HCT116 (cell line): ENCODE results near the gene CILP2. TPM values are rescaled to one million over a fixed set of nuclear protein-coding genes. Genes with fewer than 3 reads are reported as not detected.

Experiments used
- ATAC-seq: fragments of 200-7000 bp; cut with Tn5 transposase; 2 replicates; pipeline ENCODE4 v1.9.1; 2020; ENCODE audit warnings: mild to moderate bottlenecking, moderate library complexity
- BruUV-seq: library from RNA; stranded (reverse); fragments of 400-500 nt; replicated peaks from 2 replicates; lab custom pipeline; 2021; lab: Mats Ljungman, UMichigan
- CTCF ChIA-PET: fragments of 300-600 bp; sonication (Branson Sonifier 250); formaldehyde crosslinking; loops from one replicate; lab custom pipeline; 2021; ENCODE audit warnings: antibody characterized with exemption; lab: Charles Lee
- POLR2A ChIA-PET: fragments of 300-600, 350-600 bp; sonication (Branson Sonifier 250); formaldehyde crosslinking; loops from one replicate; lab custom pipeline; 2021; ENCODE audit warnings: antibody characterized with exemption; lab: Charles Lee
- RAD21 ChIA-PET, 2 experiments: fragments of 300-600 bp; sonication (Branson Sonifier 250); formaldehyde crosslinking; loops; one replicate each; lab custom pipeline; 2023; ENCODE audit warnings: low total read pairs in 2 of 2; ENCODE audit not compliant: uncharacterized antibody in 2 of 2, unreplicated experiment in 2 of 2, low non-redundant PET in 1 of 2; lab: Charles Lee
- DNase-seq: peaks from one replicate; pipeline ENCODE4 v3.0.0-alpha.2; 2010; ENCODE audit warnings: low read depth, low spot score
- H2AFZ ChIP-seq: fragments of 200-600 bp; shearing (Covaris generic), sonication (generic); 2 replicates; pipeline ENCODE4 v1.6.1; 2017; ENCODE audit warnings: low read depth, mixed run types, mixed read lengths, antibody characterized with exemption, low read length; ENCODE audit not compliant: poor library complexity, severe bottlenecking
- H3K27ac ChIP-seq: 2 replicates; pipeline ENCODE4 v1.5.1; 2012; ENCODE audit warnings: low read depth, low read length
- H3K27me3 ChIP-seq: fragments of 200-600 bp; sonication (generic); 2 replicates; pipeline ENCODE4 v1.6.1; 2016; ENCODE audit warnings: mixed run types, low read length, mixed read lengths; ENCODE audit not compliant: insufficient read depth
- H3K36me3 ChIP-seq, 2 experiments: fragments of 200-500 bp in 1 of 2; fragments of 200-600 bp in 1 of 2; sonication (Bioruptor generic) in 1 of 2; sonication (generic) in 1 of 2; 2 replicates each; pipeline versions ENCODE4 v1.5.1 to v1.6.1; 2014 to 2016; ENCODE audit warnings: low read length in 2 of 2, inconsistent platforms in 1 of 2, mixed read lengths in 1 of 2, mixed run types in 1 of 2; ENCODE audit not compliant: insufficient read depth in 2 of 2, control insufficient read depth in 1 of 2
- H3K4me1 ChIP-seq, 2 experiments: fragments of 200-600 bp in 1 of 2; sonication (generic) in 1 of 2; 2 replicates each; pipeline versions ENCODE4 v1.5.1 to v1.6.1; 2012 to 2017; ENCODE audit warnings: low read length in 2 of 2, inconsistent platforms in 1 of 2, mild to moderate bottlenecking in 1 of 2, mixed read lengths in 1 of 2, mixed run types in 1 of 2, moderate library complexity in 1 of 2; ENCODE audit not compliant: insufficient read depth in 2 of 2, control insufficient read depth in 1 of 2
- H3K4me2 ChIP-seq: fragments of 200-600 bp; sonication (generic); 2 replicates; pipeline ENCODE4 v1.6.1; 2017; ENCODE audit warnings: mixed run types, low read length, mixed read lengths
- H3K4me3 ChIP-seq, 2 experiments: fragments of 200-600 bp in 1 of 2; sonication (generic) in 1 of 2; replicated peaks in 1 of 2; 2 replicates each; pipeline ENCODE4 v1.5.1; 2011 to 2016; ENCODE audit warnings: low read length in 2 of 2, control low read depth in 1 of 2, low read depth in 1 of 2, mild to moderate bottlenecking in 1 of 2, mixed read lengths in 1 of 2, mixed run types in 1 of 2
- H3K79me2 ChIP-seq: fragments of 200-600 bp; sonication (generic); 2 replicates; pipeline ENCODE4 v1.6.1; 2017; ENCODE audit warnings: mild to moderate bottlenecking, mixed run types, low read length, moderate library complexity, mixed read lengths; ENCODE audit not compliant: insufficient read depth
- H3K9ac ChIP-seq: fragments of 200-600 bp; sonication (generic); 2 replicates; pipeline ENCODE4 v1.6.1; 2016; ENCODE audit warnings: low read length, mixed read lengths
- H3K9me2 ChIP-seq: fragments of 200-600 bp; sonication (generic), shearing (Covaris generic); 2 replicates; pipeline ENCODE4 v1.6.1; 2017; ENCODE audit warnings: mixed run types, mild to moderate bottlenecking, moderate library complexity; ENCODE audit not compliant: insufficient read depth
- H3K9me3 ChIP-seq, 2 experiments: fragments of 200-500 bp in 1 of 2; fragments of 200-600 bp in 1 of 2; sonication (Bioruptor generic) in 1 of 2; sonication (generic) in 1 of 2; 2 replicates each; pipeline ENCODE4 v1.6.1; 2014 to 2017; ENCODE audit warnings: low read length in 2 of 2, mixed read lengths in 2 of 2, inconsistent platforms in 1 of 2, low read depth in 1 of 2, mild to moderate bottlenecking in 1 of 2, mixed run types in 1 of 2, moderate library complexity in 1 of 2; ENCODE audit not compliant: control insufficient read depth in 1 of 2, insufficient read depth in 1 of 2
- H4K20me1 ChIP-seq: fragments of 200-600 bp; sonication (generic), shearing (Covaris generic); 2 replicates; pipeline ENCODE4 v1.6.1; 2017; ENCODE audit warnings: mixed run types, mild to moderate bottlenecking, moderate library complexity; ENCODE audit not compliant: insufficient read depth
- CEBPB ChIP-seq: IDR thresholded peaks from 2 replicates; pipeline ENCODE4 v1.6.1; 2012; ENCODE audit warnings: low read depth
- EGR1 ChIP-seq: IDR thresholded peaks from 2 replicates; pipeline ENCODE4 v1.6.1; 2012; ENCODE audit warnings: low read depth
- EZH2 ChIP-seq: fragments of 200-600 bp; sonication (generic); IDR thresholded peaks from 2 replicates; pipeline ENCODE4 v1.6.1; 2017; ENCODE audit warnings: antibody characterized with exemption, mixed run types
- JUND ChIP-seq: IDR thresholded peaks from 2 replicates; pipeline ENCODE4 v1.6.1; 2012
- MAX ChIP-seq: IDR thresholded peaks from 2 replicates; pipeline ENCODE4 v1.6.1; 2012
- POLR2AphosphoS5 ChIP-seq: IDR thresholded peaks from 2 replicates; pipeline ENCODE4 v1.6.1; 2011; ENCODE audit warnings: mild to moderate bottlenecking, low read depth, low read length, moderate library complexity
- SIN3A ChIP-seq: IDR thresholded peaks from 2 replicates; pipeline ENCODE4 v1.6.1; 2012; ENCODE audit warnings: low read depth
- SP1 ChIP-seq: IDR thresholded peaks from 2 replicates; pipeline ENCODE4 v1.6.1; 2012; ENCODE audit warnings: low read depth
- SRF ChIP-seq: IDR thresholded peaks from 2 replicates; pipeline ENCODE4 v1.6.1; 2012; ENCODE audit warnings: low read depth
- YY1 ChIP-seq: IDR thresholded peaks from 2 replicates; pipeline ENCODE4 v1.6.1; 2011; ENCODE audit warnings: low read length, low read depth, moderate library complexity, mild to moderate bottlenecking; ENCODE audit not compliant: insufficient replicate concordance; ENCODE audit errors: extremely low read depth
- ZBTB33 ChIP-seq: IDR thresholded peaks from 2 replicates; pipeline ENCODE4 v1.6.1; 2011; ENCODE audit warnings: mild to moderate bottlenecking, low read length, moderate library complexity; ENCODE audit not compliant: insufficient replicate concordance; ENCODE audit errors: extremely low read depth
- ZNF274 ChIP-seq: fragments of 200-500 bp; sonication (Bioruptor generic); IDR thresholded peaks from 2 replicates; pipeline ENCODE4 v1.6.1; 2014; ENCODE audit warnings: mild to moderate bottlenecking, low read depth, low read length, inconsistent platforms
- intact Hi-C: fragments of 100-400 bp; cut with micrococcal nuclease; formaldehyde crosslinking; loops from 2 replicates; pipeline ENCODE4 v1.10.0; 2022
- total RNA-seq: library from RNA; stranded (reverse); gene quantifications from one replicate; pipeline ENCODE4 v1.2.1, GENCODE V29; 2021; ENCODE audit not compliant: unreplicated experiment

CILP2 gene
- total RNA-seq, 1 experiment from 2014 or later: 13.1 TPM

- no peak overlapping the region for H3K4me3 ChIP-seq
- TF ChIP-seq EGR1 (no peak), EZH2 (no peak), SP1 (no peak), POLR2AphosphoS5 (no peak), SRF (no peak), ZNF274 (no peak), JUND (no peak), SIN3A (no peak), MAX (no peak), ZBTB33 (no peak), CEBPB (no peak), YY1 (no peak)
- no peaks in the 10 kb centered on the region for H3K79me2 ChIP-seq
- DNase-seq (no peak), ATAC-seq (no peak)
- no peaks in the 10 kb centered on the region for H3K9me3 ChIP-seq
- POLR2A ChIA-PET: no interaction called here
- BruUV-seq: no TSS peak
- H3K4me2 ChIP-seq: no peak overlapping the region
- peaks cover 10 to 24% of the 10 kb centered on the region in 2 experiments for H3K4me1 ChIP-seq
- H3K27me3 ChIP-seq: no peaks in the 10 kb centered on the region
- intact Hi-C loops: loop anchor here (10.0 kb wide), 1 partner anchor 230 kb away; no protein-coding TSS in a partner anchor
- no peak overlapping the region for H2AFZ ChIP-seq
- H3K9me2 ChIP-seq: no peaks in the 10 kb centered on the region
- H3K27ac ChIP-seq: no peak overlapping the region
- RAD21 ChIA-PET: no interaction called here
- no peaks in the 10 kb centered on the region for H3K36me3 ChIP-seq
- no peaks in the 10 kb centered on the region for H4K20me1 ChIP-seq
- H3K9ac ChIP-seq: no peak overlapping the region
- CTCF ChIA-PET: interaction anchor here (1.3 kb wide), 1 partner anchor 8 kb away, joined by 3 read pairs; no protein-coding TSS in a partner anchor
Observed at GRCh38 chr19:19544257-19544953, 6.3 kb downstream of the CILP2 start.
